HepG2 (cell line): ENCODE results near the gene SNAP23. TPM values are rescaled to one million over a fixed set of nuclear protein-coding genes. Genes with fewer than 3 reads are reported as not detected.

Source experiments
- ATF1 ChIP-seq: IDR thresholded peaks from 2 replicates; pipeline ENCODE4 v1.6.1; 2016; ENCODE audit warnings: mild to moderate bottlenecking, control low read depth
- CHCHD3 ChIP-seq: sonication (generic); formaldehyde crosslinking; IDR thresholded peaks from 2 replicates; pipeline ENCODE4 v1.8.0; 2022; ENCODE audit warnings: mild to moderate bottlenecking, missing genetic modification reagents, moderate library complexity
- EP300 ChIP-seq, 3 experiments: sonication (generic) in 1 of 3; formaldehyde crosslinking in 1 of 3; IDR thresholded peaks; 2 replicates each; pipeline versions ENCODE4 v1.5.1 to v1.6.1; 2011 to 2020; ENCODE audit warnings: low read depth in 2 of 3, low read length in 2 of 3, borderline replicate concordance in 1 of 3, improper control_type of control experiment in 1 of 3, mild to moderate bottlenecking in 1 of 3, missing genetic modification reagents in 1 of 3, moderate library complexity in 1 of 3
- GABPB1 ChIP-seq: IDR thresholded peaks from 2 replicates; pipeline ENCODE4 v1.6.1; 2016; ENCODE audit warnings: mild to moderate bottlenecking, missing genetic modification reagents, moderate library complexity, missing compliant biosample characterization
- GATAD1 ChIP-seq: IDR thresholded peaks from 2 replicates; pipeline ENCODE4 v1.6.1; 2016; ENCODE audit warnings: missing genetic modification reagents, missing compliant biosample characterization
- KAT7 ChIP-seq: IDR thresholded peaks from 2 replicates; pipeline ENCODE4 v1.6.1; 2018; ENCODE audit warnings: borderline replicate concordance, missing compliant biosample characterization
- KDM3A ChIP-seq: IDR thresholded peaks from 2 replicates; pipeline ENCODE4 v1.6.1; 2018; ENCODE audit warnings: low read depth, missing compliant biosample characterization
- NBN ChIP-seq: fragments of 450-650 bp; conservative IDR thresholded peaks from 2 replicates; pipeline ENCODE4 v1.6.1; 2017
- RBM39 ChIP-seq: fragments of 200-400 bp; formaldehyde crosslinking; IDR thresholded peaks from one replicate; pipeline ENCODE4 v1.6.1; 2018; ENCODE audit warnings: antibody characterized with exemption, mild to moderate bottlenecking, low read depth, low read length; ENCODE audit not compliant: poor library complexity, severe bottlenecking
- REL ChIP-seq: sonication (generic); formaldehyde crosslinking; conservative IDR thresholded peaks from 2 replicates; pipeline ENCODE4 v1.8.0; 2022; ENCODE audit warnings: mild to moderate bottlenecking, missing genetic modification reagents, moderate library complexity
- RELA ChIP-seq: sonication (generic); formaldehyde crosslinking; IDR thresholded peaks from 2 replicates; pipeline ENCODE4 v1.4.0; 2020; ENCODE audit warnings: missing genetic modification reagents
- ZNF282 ChIP-seq: fragments of 450-650 bp; IDR thresholded peaks from 2 replicates; pipeline ENCODE4 v1.6.1; 2018; ENCODE audit not compliant: partially characterized antibody
- ZNF337 ChIP-seq: sonication (generic); formaldehyde crosslinking; IDR thresholded peaks from 2 replicates; pipeline ENCODE4 v1.5.1; 2020; ENCODE audit warnings: missing genetic modification reagents, low read depth, mild to moderate bottlenecking, borderline replicate concordance
- ZNF350 ChIP-seq: sonication (generic); formaldehyde crosslinking; IDR thresholded peaks from 2 replicates; pipeline ENCODE4 v1.4.0; 2020; ENCODE audit warnings: mild to moderate bottlenecking, low read depth, missing genetic modification reagents, borderline replicate concordance
- ZNF468 ChIP-seq: sonication (generic); formaldehyde crosslinking; IDR thresholded peaks from 2 replicates; pipeline ENCODE4 v1.8.0; 2022; ENCODE audit warnings: mild to moderate bottlenecking, moderate library complexity, missing genetic modification reagents
- ZNF501 ChIP-seq: sonication (generic); formaldehyde crosslinking; IDR thresholded peaks from 2 replicates; pipeline ENCODE4 v1.5.1; 2020; ENCODE audit warnings: mild to moderate bottlenecking, moderate library complexity, missing genetic modification reagents
- ZNF616 ChIP-seq: sonication (generic); formaldehyde crosslinking; IDR thresholded peaks from 2 replicates; pipeline ENCODE4 v1.5.0; 2020; ENCODE audit warnings: low read depth, mild to moderate bottlenecking, missing genetic modification reagents
- ZNF674 ChIP-seq: sonication (generic); formaldehyde crosslinking; IDR thresholded peaks from 2 replicates; pipeline ENCODE4 v1.5.0; 2020; ENCODE audit warnings: low read depth, mild to moderate bottlenecking, missing genetic modification reagents
- polyA plus RNA-seq, 8 experiments: library from polyadenylated mRNA; depleted of rRNA in 3 of 8; stranded (reverse) in 7 of 8; unstranded in 1 of 8; fragments of >200 nt; fragmentation: Illumina TruSeq in 4 of 8; extraction: Trizol in 4 of 8; gene quantifications; 2 replicates each; pipeline versions ENCODE4 v1.2.1 to v1.2.3, GENCODE V29; 2011 to 2016; ENCODE audit warnings: low read depth in 4 of 8, missing spikeins in 1 of 8, mixed read lengths in 1 of 8; ENCODE audit not compliant: insufficient read depth in 1 of 8
- total RNA-seq, 5 experiments: library from RNA; depleted of rRNA; stranded (reverse); fragments of >200 nt; fragmentation: Illumina TruSeq; extraction: Trizol; gene quantifications; 2 replicates each; pipeline ENCODE4 v1.2.3, GENCODE V29; 2016; ENCODE audit warnings: low read depth in 1 of 5
- TF ChIP-seq, protein P1 (sequence below): sonication (generic); formaldehyde crosslinking; IDR thresholded peaks from 2 replicates; pipeline ENCODE4 v1.4.0; 2020; ENCODE audit warnings: missing genetic modification reagents, low read depth, mild to moderate bottlenecking, borderline replicate concordance
- TF ChIP-seq, protein P2 (sequence below): sonication (generic); formaldehyde crosslinking; IDR thresholded peaks from 2 replicates; pipeline ENCODE4 v1.8.0; 2023; ENCODE audit warnings: mild to moderate bottlenecking, missing genetic modification reagents
- TF ChIP-seq, protein P3 (sequence below): sonication (generic); formaldehyde crosslinking; IDR thresholded peaks from 2 replicates; pipeline ENCODE4 v1.5.0; 2020; ENCODE audit warnings: missing genetic modification reagents
- TF ChIP-seq, protein P4 (sequence below): sonication (generic); formaldehyde crosslinking; conservative IDR thresholded peaks from 2 replicates; pipeline ENCODE4 v1.8.1; 2023; ENCODE audit warnings: missing genetic modification reagents
- TF ChIP-seq, protein P5 (sequence below): sonication (generic); formaldehyde crosslinking; IDR thresholded peaks from 2 replicates; pipeline ENCODE4 v1.4.0; 2020; ENCODE audit warnings: mild to moderate bottlenecking, missing genetic modification reagents
- TF ChIP-seq, protein P6 (sequence below): sonication (generic); formaldehyde crosslinking; IDR thresholded peaks from 2 replicates; pipeline ENCODE4 v1.5.0; 2020; ENCODE audit warnings: missing genetic modification reagents, mild to moderate bottlenecking, borderline replicate concordance

SNAP23 gene
- total and polyA plus RNA-seq, 2 of the 13 experiments (the other 11 are each of a cell fraction or from before 2014, with no cell fraction given): 37.0 to 101 TPM

DNA sequence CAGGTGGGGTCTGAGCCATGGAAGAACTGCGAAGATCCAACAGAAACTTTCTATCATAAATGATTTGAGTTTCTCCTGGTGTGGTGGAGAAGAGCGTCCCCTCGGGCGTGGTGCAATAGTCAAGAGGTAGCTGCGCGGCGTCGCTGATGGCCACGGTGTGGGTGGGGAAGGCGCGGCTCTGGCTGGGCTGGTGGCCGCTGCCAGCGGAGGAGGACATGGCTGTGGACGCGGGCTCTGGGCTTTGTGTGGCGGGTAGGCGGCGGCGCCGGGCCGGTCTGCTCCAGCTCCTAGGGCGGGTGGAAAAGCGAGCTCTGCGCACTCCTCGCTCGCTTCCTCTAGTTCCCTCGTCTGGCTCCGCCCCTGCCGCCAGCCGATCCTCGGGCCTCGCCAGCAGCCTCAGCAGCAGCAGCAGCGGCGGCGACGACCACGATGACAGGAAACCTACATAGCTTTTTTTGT lies 85.9 kb downstream of the SNAP23 start (continued):
- TF ChIP-seq, protein P1, sequence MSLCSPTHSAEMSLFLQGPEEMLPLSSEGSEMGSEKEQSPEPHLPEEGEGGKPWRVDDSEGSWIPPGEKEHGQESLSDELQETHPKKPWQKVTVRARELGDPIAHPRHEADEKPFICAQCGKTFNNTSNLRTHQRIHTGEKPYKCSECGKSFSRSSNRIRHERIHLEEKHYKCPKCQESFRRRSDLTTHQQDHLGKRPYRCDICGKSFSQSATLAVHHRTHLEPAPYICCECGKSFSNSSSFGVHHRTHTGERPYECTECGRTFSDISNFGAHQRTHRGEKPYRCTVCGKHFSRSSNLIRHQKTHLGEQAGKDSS (CRISPR knock-in tag): 0 out of 2 replicates have a peak, but pooled peaks have one; percentile 36
- TF ChIP-seq KAT7 (CRISPR knock-in tag) (peak; percentile 73; the same call in 1 of the 2 replicates), RELA (CRISPR knock-in tag) (no peak), NBN (no peak), ZNF337 (CRISPR knock-in tag) (no peak), ZNF282 (no peak), RBM39 (peak; percentile 55), ZNF501 (CRISPR knock-in tag) (peak; percentile 58; the same call in 1 of the 2 replicates), ZNF468 (CRISPR knock-in tag) (no peak), ATF1 (no peak), EP300 (IDR thresholded peaks at IDR 0.05; ENCODE audit: low read depth in 2 of 2, low read length in 2 of 2) (no peak), EP300 (CRISPR knock-in tag; IDR thresholded peaks at IDR 0.05; ENCODE audit: borderline replicate concordance) (no peak), KDM3A (CRISPR knock-in tag) (no peak), REL (CRISPR knock-in tag) (no peak), GABPB1 (CRISPR knock-in tag) (peak; percentile 68; the same call in 1 of the 2 replicates), GATAD1 (CRISPR knock-in tag) (no peak), ZNF674 (CRISPR knock-in tag) (no peak), ZNF616 (no peak), ZNF350 (CRISPR knock-in tag) (no peak), CHCHD3 (CRISPR knock-in tag) (no peak)
- TF ChIP-seq, protein P2, sequence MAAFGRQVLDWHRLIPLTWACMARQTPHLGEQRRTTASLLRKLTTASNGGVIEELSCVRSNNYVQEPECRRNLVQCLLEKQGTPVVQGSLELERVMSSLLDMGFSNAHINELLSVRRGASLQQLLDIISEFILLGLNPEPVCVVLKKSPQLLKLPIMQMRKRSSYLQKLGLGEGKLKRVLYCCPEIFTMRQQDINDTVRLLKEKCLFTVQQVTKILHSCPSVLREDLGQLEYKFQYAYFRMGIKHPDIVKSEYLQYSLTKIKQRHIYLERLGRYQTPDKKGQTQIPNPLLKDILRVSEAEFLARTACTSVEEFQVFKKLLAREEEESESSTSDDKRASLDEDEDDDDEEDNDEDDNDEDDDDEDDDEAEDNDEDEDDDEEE: no peak
- TF ChIP-seq, protein P3, sequence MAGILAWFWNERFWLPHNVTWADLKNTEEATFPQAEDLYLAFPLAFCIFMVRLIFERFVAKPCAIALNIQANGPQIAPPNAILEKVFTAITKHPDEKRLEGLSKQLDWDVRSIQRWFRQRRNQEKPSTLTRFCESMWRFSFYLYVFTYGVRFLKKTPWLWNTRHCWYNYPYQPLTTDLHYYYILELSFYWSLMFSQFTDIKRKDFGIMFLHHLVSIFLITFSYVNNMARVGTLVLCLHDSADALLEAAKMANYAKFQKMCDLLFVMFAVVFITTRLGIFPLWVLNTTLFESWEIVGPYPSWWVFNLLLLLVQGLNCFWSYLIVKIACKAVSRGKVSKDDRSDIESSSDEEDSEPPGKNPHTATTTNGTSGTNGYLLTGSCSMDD (CRISPR knock-in tag): no peak
- TF ChIP-seq, protein P4, sequence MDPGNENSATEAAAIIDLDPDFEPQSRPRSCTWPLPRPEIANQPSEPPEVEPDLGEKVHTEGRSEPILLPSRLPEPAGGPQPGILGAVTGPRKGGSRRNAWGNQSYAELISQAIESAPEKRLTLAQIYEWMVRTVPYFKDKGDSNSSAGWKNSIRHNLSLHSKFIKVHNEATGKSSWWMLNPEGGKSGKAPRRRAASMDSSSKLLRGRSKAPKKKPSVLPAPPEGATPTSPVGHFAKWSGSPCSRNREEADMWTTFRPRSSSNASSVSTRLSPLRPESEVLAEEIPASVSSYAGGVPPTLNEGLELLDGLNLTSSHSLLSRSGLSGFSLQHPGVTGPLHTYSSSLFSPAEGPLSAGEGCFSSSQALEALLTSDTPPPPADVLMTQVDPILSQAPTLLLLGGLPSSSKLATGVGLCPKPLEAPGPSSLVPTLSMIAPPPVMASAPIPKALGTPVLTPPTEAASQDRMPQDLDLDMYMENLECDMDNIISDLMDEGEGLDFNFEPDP (CRISPR knock-in tag): no peak
- TF ChIP-seq, protein P5, sequence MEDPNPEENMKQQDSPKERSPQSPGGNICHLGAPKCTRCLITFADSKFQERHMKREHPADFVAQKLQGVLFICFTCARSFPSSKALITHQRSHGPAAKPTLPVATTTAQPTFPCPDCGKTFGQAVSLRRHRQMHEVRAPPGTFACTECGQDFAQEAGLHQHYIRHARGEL (CRISPR knock-in tag): no peak
- TF ChIP-seq, protein P6, sequence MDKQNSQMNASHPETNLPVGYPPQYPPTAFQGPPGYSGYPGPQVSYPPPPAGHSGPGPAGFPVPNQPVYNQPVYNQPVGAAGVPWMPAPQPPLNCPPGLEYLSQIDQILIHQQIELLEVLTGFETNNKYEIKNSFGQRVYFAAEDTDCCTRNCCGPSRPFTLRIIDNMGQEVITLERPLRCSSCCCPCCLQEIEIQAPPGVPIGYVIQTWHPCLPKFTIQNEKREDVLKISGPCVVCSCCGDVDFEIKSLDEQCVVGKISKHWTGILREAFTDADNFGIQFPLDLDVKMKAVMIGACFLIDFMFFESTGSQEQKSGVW: no peak
